ENCODE data around the gene FANK1.
"Not testable (repeated sequence)": the region's sequence is repeated elsewhere in the genome, so short reads cannot be mapped to it uniquely, and the experiment has no call there.

Gene FANK1

GRCh38 chr10:126037946-126038345 is 141.6 kb downstream of the FANK1 start:
- no peak for DNase-seq

DNA sequence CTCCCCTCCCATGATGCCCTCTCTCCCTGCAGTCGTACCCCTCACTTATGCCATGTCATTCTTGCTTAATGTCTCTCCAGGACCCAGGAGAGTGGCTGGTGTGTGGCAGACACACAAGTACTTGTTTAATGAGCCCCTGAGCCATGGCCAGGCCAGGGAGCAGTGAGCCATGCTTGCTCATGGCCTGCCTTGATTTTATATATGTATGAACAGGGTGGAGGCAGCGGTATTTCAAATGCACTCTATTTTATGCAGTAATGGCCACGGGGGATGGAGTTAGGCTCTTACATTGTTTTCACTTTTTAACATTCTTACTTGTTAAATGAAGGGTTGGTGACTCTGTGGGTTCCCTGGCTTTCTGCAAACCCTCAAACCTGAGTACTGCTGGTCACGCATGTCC is 144.8 kb downstream of the FANK1 start:
- no peak for DNase-seq

GRCh38 chr10:126041804-126042231 is 145.5 kb downstream of the FANK1 start:
- peak; percentile 66 for DNase-seq

- no peak for DNase-seq
Measured at GRCh38 chr10:126042354-126042753, 146.0 kb downstream of the FANK1 start.

DNA sequence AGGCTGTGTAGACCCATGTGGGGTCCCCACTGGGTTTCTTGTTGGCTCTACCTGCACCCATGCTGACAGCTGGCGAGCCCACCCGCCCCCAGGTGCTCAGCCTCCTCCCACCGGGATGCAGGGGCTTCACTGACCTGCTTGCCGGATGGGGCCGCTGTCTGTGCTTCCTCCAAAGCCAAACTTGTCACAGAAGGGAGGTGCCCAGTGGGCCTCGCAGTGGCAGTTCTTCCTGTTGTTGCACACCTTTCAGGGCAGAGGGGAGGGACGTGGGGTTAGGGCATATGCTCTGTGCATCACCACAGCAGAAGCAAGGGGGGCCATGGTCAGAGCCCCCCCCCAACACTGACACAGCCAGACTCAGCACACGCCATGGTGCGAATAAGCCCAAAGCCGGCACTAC is 146.5 kb downstream of the FANK1 start:
- no peak for DNase-seq

DNA sequence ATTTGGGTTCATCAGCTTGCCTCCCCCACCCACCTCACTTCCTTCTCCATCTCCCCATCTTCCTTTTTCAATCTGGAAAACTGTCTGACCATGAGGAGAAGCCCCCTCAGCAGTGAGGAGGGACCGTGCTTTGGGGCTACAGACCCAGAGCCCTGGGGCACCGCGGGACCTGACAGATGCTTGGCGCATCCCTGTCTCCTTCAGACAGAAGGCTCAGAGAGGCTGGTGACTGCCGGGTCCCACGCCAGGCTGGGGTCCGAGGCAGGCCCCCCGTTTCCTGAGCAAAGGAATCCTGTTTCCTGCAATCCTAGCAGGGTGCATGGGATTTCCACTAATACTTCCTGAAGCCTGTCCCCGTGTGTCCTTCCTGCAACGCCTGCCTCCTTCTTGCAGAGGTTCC is 147.0 kb downstream of the FANK1 start:
- no peak for DNase-seq

DNA sequence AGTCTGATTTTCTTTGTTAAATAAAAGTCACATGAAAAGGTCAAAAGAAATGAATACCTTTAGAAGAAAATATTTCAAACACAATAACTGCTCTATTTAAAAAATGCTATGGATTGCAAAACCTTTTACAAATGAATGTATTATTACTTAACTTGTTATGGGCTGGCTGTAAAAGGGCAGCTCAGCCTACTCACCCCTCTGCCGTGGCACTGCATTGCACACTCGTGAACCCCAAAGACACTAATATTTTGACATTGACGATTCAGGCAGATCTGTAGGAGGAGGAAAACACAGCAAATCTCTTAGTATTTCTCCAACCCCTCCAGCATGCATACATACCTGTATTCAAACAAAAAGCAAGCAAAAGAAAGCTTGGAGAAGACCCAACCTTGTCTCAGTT is 149.5 kb downstream of the FANK1 start:
- no peak for DNase-seq

DNA sequence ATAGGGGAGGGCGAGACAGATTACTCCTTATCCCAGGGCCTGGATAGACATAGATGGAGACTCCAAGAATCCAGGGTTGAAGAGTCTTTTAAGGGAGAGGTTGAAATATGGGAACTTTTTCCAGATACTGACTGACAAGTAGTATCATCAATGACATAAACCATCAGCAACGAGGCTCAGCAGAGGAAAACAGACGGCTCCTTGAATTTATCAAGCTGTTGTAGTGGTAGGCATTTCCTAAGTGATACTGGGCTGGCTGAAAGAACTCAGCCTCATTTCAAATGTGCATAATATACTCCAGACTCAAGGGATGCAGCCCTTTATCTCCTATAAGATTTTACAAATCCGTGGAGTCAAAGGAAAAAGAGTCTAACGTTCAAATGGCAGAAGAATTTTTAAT is 150.5 kb downstream of the FANK1 start:
- no peak for DNase-seq

- DNase-seq = not testable (repeated sequence)
Measured at GRCh38 chr10:126047749-126048148, 151.4 kb downstream of the FANK1 start.

DNA sequence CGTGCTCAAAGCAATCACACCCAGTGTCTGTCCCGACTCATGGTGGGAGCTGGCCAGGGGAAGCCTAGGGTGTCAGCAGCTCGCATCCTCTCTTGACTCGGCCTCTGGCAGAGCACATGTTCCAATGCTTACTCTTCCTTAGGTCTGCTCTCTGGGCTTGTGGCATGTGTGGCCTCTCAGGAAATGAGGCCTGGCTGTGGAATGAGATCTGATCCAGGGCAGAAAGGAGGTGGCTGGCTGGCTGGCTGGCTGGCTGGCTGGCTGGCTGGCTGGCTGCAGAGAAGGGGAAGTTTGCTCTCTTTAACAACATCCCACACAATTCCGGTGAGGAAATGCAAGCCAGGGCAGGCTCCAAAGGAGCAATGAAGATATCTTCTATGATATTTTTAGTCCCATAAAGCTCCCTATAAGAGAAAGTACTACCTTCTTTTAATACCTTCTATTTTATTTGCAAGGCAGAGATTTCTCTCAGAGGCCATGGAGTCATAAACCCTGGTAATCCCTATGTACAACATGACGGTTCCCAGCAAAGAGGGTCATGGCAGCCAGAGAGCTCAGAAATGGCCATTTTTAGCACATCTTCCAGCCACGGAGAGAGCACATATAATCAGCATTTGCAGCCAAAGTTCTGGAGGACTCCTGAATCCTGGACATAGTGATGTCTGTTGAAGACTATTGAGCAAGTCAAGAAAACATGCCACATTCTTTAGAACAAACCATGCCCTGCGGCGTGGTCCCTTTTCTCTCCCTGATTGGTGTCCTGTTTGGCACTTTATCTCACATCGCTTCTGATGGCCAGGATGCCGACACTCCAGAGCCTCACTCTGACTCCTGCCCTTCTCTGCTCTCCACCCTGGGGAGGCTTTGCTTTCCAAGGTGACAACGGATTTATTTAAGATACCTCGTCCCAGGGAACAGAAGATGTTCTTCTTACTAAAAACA is 153.7 kb downstream of the FANK1 start:
- no peak for DNase-seq

DNA sequence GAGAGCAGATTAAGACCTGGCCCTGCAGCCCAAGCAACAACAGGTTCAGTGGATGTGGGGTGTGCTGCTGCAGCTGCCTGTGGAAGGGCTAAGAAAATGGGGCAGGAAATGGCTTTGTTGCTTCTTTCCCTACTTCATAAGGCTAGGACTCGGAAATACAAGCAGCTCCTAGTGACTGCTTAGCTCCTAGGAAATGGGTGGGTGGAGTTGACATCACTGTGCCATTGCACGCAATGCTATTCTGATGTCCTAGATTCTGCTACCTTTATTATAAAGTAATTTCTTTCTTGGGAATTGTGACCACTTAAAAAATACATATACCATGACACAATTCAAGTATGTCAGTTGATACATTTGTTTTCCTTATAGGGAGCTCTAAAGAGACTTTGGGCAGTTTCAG is 155.8 kb downstream of the FANK1 start:
- no peak for DNase-seq

DNA sequence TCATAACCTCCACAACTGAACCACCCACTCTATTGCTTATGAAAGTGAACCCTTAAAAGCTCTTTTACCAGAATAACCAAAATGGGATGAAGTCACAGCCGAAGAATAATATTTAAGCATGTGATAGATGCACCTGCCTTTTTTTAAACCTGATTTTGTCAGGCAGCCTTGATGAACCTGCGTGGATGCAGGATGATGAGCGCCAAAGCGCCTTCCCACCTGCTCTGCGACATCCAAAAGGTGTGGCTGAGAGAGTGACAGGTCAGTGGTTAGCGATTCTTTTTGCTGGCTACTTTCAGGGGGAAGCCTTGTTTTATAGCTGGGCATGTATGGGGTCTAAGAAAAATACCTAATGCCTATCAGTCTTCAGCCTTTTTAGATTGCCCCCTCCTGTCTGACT is 157.8 kb downstream of the FANK1 start:
- no peak for DNase-seq

DNA sequence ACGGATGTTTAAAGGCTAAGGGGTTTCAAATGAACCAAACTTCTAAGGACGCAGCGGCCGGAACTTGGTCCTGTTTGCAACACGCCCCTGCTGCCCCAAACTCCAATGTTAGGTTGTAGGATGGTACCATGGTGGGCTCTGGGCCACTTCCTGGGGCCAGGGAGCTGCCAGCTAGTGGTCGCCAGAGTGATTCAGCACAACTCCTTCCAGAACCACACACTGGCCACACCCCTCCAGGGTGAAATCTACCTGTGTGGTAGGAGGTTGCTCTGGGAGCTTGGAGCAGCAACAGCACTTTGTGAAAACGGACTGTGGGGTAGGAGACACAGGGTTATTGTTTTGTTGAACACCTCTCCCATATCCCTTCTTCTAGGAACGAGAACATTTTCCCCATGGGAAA is 161.1 kb downstream of the FANK1 start:
- DNase-seq = no peak

GRCh38 chr10:126058104-126058503 is 161.7 kb downstream of the FANK1 start:
- no peak for DNase-seq

DNA sequence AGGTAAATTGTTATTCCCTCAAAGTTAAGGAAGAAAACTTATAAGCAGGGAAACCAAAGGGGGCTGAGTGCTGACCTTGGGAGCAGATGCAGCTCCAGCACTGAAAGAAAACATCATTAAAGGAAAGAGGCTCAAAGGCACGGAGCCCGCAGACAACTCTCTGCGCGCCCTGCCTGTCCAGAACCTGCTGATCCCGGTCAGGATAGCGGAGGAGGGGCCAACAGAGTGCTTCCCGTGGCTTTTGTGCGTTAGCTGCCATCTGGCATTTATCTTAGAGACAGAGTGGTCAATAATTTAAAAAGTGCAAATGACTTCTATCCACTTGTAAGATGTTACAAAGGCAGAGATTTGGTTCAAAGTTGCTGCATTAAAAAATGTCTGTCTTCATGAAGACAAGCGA is 162.1 kb downstream of the FANK1 start:
- DNase-seq = no peak
